GM19351 (cell line): ENCODE results near the gene ATP5MC3.
"Not testable (repeated sequence)": the region's sequence is repeated elsewhere in the genome, so short reads cannot be mapped to it uniquely, and the experiment has no call there.

Experiments used
- ATAC-seq: cut with Tn5 transposase; IDR thresholded peaks from one replicate; pipeline ENCODE4 v1.9.1; 2021; ENCODE audit warnings: mild to moderate bottlenecking, moderate library complexity; ENCODE audit not compliant: unreplicated experiment

ATP5MC3 gene

DNA sequence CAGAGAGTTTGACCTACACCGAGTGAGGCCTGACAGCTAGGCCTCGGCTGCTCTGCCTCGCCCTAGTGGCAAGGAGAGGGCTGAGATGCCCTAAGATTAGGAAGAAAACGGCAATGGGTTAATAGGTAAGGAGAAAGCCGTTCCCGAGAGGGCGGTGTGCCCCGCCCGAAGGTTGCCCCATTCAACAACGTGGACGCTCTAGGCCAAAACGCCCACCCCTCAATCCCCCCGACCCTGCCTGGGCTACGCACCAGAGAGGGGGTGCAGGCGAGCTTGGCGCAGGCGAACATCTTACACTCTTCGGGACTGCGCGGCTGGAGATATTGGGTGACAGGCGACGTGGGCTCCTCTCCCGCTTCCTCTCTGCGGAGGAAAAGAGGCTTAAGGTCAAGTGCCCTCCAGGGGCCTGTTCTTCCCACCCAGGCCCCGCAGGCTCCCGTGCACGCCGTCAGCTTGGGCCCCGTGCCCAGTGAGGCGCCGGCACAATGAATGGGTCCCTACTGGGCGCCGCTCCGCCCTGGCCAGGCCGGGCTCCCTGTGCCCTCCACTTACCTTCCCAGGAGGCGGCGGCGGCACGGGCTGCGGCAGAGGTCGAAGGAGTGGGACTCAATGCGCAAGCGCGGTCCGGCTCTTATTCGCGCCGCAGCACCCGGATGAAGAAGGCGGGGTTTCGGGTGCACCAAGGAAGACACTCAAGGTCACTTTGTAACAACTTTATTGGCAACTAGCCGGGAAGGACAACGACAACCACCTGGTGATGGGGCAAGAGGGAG, at the start of gene ATP5MC3:
Gene ATP5MC3 (minus strand): TSS at position 607 of the 773 bp plus-strand sequence. CDS start 317 bp downstream, at position 290.
- ATAC-seq = peak; percentile 85

DNA sequence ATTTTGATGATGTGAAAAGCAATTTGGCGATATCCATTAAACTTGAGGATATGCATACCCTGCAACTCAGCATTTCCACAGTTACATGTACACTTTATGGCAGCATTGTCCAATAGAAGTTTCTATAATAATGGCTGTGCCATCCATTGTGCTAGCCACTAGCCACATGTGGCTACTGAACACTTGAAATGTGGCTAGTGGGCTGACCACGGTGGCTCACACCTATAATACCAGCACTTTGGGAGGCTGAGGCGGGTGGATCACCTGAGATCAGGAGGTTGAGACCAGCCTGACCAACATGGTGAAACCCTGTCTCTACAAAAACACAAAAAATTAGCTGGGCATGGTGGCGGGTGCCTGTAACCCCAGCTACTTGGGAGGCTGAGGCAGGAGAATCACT, 47.1 kb upstream of the ATP5MC3 start:
- ATAC-seq = not testable (repeated sequence)

DNA sequence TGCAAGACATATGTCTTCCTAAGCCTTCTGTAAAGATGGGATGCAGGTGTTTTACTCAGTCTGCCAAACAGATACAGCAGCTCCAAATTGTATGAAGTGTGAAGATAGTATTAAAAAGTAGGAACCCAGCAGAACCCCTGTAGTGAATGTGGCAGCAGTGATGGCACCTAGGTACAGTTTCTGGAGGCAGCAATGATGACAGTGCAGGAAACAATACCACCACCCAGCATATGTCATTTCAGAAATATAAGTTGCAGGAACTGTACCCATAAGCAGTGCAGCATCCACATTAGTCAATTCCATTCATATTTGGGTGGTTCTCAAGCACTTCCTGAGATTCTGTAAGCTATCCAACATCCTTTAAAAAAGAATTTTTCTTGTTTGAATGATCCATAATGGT, 46.7 kb upstream of the ATP5MC3 start:
- ATAC-seq = no peak

DNA sequence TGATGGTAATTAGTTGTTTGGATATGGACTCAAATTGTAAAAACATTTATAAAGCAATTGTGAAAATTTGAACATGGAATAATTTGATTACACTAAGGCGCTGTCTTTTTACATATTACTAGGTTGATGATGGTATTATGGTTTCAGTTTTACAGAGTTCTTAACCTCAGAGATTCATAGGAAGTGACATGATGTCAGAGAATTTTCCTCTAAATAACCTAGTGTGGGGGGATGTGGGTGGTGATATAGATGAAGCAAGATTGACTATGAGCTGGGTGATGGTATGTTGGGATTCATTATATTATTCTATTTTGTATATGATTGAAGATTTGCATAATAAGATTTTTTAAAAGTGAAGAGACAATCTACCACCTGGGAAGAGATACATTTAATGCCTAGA, 45.9 kb upstream of the ATP5MC3 start:
- ATAC-seq = no peak

DNA sequence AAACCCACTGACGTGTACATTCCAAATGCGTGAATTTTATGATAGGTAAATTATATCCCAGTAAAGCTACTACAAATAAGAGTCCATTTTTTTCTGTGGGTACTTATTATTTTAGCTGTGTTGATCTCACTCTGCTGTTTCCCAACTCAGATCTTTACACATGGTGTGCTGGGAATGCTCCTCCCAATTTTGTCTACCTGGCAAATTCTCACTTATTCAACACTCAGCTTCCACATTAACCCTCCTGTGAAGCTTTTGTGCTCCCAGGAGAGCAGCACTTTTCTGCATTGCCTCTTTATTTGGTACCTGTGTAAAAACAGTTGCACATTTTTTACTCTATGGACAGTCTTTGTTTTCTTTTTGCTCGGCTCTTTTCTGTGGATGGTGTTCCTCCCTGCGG, 38.6 kb upstream of the ATP5MC3 start:
- ATAC-seq = no peak

DNA sequence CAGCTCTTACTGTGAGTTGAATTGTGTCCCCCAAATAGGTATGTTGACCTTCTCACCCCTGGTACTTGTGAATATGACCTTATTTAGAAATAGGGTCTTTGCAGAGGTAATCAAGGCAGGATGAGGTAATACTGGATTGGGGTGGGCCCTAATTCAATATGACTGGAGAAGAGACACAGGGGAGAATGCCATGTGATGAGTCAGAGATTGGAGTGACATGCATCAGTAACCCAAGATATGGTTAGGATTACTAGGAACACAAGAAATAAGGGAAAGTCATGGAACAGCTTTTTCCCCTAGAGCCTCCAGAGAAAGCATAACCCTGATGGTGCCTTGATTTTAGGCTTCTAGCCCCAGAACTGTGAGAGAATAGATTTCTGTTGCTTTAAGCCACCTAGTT, 37.0 kb upstream of the ATP5MC3 start:
- no peak for ATAC-seq

DNA sequence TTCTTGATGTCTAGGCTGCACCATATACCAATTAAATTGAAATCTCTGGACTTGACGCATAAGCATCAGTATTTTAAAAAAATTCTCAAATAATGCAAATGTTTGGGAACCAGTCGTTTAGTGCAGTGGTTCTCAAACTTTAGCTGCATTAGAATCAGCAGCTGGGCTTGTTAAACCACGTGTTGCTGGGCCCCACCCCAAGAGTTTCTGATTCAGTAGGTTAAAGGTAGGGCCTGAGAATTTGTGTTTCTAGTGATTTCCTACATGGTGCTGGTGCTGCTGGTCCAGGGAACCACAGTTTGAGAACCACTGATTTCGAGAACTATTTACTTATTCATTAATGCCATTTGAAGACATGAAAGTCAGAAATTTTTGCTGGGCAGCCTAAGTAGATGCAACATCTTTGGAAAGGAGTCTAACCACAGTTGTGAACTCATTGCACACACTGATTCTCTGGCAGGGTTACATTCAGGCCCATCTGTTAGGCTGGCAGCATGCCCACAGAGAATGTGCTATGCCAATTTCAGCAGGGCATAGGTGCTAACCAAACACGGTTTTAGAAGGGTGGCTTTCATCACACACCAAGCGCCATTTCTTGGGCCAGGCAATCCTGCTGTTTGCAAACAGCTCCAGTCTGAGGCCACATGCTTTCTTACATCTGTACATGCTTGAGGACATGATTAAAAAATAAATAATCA, 26.4 kb upstream of the ATP5MC3 start:
- ATAC-seq = no peak

DNA sequence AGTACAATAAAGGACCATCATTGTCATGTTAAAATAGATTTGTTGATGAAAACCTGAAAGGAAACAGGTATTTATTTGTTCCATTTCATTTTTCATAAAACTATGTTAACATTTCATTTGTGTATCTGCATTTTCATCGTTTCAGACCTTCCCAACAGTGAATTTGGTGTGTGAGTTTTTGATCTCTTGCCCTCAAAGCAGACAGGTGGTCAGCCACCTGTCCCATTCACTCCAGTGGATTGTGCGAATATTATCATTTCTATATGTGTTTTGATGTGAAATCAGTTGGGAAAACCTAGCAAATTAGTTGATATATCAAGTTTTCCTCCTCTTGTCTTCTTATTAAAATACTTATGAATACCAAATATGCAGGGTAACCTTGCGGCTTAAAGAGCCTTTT, 25.4 kb upstream of the ATP5MC3 start:
- ATAC-seq = no peak

DNA sequence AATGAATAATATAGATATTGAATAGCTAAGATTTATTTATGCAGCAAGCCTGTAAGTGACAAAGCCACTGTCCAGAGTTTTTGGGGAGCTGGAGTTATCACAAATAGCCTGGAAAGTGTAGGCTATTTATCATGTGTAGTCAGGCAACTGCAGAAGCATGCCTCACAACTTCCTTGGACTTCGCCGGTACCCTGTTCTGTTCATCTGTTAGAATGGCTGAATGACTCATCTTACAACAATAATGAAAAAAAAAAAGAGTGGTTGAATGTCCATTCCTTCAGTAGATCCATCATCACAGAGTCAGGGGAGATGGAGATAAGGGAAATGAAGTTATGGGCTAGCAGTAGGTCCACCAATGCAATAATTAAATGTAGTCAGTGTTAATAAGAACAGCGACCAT, 24.0 kb upstream of the ATP5MC3 start:
- ATAC-seq = no peak

DNA sequence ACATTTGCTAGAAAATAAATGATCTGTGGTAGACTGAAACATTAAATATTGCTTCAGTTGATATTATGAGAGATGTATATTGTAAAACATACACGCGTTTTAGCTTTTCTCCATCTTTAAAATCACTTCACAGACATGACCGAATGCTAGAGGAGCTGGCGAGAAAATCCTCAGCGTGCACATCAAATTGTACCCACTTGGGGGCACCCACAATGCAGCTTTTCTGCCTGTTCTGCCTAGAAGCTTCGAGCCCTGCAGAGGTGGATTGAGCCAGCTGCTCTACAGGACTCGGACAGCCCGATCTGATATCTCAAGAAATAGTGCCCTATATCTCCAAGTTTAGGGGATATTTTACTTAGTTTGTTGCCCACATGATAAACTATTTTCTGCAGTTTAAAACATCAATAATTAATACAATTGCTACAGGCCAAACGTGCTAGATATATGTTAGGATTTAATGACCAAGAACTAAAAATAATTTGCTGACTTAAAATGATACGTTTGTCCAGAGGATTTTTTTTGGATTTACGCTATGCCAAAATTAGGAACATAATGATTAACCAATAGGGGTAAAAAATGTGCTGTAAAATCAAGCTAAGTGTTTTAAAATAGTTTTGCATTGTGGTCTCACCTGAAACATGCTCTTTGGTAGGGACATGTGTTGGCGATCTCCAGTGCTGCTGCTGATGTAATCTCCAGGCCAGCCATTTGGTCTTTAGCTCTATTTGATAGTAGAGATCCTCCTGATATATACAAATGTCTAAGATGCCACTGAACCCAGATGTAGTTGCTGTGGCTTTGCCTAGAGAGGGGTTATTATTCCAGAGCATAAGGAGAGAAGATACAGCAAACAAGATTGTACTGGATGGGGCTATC, 22.3 kb upstream of the ATP5MC3 start:
- peak; percentile 91 for ATAC-seq

DNA sequence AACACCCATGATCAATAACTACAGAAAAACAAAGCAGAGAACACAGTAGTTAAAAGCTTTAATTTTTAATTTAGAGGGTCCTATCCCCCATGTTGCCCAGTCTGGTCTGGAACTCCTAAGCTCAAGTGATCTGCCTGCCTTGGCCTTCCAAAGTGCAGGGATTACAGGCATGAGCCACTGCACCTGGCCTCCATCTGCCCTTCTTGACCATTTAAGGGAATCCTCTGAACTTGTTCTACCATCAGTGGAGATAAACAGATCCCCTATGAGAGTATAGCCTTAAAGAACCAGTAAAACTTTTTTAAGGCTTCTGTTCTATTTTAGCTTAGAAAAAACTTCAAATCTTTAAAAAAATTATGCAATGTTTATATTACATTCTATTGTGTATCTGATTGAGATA, 13.5 kb upstream of the ATP5MC3 start:
- ATAC-seq = no peak

DNA sequence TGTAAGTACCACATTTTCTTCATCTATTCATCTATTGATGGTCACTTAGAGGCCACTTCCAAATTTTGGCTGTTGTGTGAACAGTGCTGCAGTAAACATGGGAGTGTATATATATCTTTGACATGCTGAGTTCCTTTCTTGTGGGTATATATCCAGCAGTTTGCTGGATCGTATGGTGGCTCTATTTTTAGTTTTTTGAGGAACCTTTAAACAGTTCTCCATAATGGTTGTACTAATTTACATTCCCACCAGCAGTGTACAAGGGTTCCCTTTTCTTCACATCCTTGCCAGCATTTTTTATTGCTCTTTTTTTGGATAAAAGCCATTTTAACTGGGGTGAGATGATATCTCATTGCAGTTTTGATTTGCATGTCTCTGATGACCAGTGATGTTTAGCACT, 7.3 kb upstream of the ATP5MC3 start:
- ATAC-seq = no peak

DNA sequence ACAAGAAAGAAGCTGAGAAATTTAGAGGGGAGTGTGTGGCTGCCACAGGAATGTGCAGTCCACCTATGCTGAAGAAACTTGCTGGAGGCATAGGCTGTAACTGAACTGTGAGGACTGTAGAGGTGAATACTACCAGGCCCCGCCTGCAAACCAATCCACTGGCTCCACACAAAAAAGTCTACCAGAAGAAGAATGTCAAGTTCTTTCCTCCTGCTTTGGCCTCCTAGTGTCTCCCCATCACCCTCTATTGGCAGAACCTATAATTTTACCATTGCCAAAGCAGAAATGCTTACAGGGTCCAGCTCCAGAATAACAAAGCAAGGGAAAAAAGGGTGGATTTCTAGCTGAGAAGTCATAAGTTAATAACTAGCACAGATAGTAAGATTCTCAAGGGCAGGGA, 5.9 kb upstream of the ATP5MC3 start:
- peak; percentile 75 for ATAC-seq

DNA sequence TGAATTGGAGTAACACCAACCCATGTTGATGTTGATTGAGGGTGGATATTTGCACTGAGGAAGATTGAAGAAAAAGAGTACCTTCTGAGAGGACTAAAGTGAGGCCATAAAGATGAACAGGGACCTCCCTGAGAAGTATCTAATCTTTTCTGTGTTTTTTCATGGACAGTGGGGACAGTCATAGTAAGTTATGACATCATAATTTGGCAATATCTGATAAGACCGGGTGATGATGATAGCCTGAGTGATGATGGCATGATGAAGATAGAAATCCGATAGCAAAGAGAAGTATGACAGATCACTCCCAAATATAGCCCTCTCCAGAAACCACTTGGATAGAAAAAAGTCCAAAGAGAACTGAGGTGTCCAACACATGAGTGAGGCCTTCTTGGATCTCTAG, 2.2 kb upstream of the ATP5MC3 start:
- no peak for ATAC-seq

DNA sequence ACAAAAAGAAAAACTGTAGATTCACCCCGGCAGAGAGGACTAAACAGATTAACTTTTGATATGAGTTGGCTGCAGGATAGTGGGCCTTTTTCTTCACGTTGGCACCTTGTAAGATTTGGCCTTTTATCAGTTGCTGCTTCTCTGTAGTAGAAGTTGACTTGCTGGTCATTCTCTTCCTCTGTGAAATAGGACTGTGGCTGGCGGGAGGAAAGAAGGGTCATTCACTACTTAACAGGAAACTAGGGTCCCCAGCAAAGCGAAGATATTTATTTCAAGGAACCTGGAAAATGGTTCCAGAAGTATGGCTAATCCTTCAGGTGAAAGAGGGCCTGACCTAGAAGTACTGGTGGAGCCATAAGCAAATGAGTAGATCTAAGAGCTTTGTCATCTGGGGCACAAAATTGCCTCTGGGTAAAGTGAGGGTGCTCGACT, 383 bp upstream of the ATP5MC3 start:
- ATAC-seq = peak; percentile 4

DNA sequence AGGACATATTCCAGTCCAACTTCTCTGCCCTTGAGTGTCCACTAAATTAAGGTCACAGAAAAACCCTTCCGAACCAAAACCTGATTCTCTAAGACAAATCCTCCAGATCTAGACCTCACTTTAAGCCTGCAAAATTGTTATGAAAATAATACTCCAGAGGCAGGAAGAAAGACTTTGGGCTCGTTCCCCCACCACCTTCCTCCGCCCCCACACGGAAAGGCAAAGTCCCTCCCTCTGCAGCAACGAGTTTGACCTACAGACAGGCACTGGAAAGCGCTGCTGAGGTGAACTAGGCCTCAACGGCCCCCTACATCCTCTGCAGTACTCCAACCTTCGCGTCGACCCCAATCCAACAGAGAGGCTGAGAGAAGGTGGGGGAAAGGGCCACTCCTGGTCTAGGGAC, 808 bp downstream of the ATP5MC3 start:
- ATAC-seq = peak; percentile 62

DNA sequence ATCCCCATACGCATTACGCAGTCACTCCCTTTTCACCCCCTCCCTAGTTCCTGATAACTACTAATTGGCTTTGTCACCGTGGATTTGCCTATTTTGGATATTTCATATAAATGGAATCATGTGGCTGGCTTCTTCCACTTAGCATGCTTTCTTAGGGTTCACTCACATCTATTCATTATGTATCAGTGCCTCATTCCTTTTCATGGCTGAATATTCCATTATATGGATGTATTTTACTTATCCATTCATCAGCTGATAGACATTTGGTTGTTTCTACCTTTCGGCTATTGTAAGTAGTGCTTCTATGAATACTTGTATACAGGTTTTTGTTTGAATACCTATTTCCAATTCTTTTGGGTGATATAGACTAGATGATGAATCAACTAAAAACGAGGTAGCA, 4.9 kb downstream of the ATP5MC3 start:
- no peak for ATAC-seq

DNA sequence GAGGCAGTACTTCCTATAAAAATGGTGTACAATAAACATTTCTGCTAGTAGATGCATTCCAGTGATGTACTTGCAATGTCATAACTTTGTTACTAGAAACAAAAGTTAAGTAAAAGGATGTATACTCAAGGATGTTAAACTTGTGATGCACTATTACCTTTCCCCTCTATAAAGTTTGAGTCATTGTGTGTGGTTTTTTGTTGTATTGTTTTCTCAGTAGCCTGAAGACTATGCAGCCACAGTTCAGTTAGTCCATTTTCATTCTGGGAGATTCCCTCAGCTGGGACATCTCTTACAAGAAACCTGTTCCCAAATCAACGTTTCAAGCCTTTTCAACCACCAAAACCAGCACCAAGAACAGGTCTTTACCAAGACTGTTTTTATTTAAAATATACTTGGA, 5.6 kb downstream of the ATP5MC3 start:
- ATAC-seq = no peak

DNA sequence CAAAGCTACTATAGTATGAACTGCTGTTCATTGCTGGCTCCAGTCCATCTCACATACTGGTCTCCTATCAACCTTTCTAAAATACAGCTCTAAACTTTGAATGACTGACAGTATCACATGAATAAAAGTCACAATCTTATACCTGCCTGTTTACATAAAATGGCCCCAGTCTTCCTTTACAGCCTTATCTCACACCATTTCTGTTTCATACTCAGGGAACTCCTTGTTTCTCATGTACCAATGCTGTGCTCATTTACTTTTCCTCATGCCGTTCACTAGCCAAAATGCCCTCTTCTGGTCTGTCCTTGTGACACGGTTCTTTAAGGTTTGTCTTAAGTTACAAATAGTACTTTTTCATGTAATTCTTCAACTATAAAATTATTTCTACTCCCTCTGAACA, 6.2 kb downstream of the ATP5MC3 start:
- no peak for ATAC-seq

DNA sequence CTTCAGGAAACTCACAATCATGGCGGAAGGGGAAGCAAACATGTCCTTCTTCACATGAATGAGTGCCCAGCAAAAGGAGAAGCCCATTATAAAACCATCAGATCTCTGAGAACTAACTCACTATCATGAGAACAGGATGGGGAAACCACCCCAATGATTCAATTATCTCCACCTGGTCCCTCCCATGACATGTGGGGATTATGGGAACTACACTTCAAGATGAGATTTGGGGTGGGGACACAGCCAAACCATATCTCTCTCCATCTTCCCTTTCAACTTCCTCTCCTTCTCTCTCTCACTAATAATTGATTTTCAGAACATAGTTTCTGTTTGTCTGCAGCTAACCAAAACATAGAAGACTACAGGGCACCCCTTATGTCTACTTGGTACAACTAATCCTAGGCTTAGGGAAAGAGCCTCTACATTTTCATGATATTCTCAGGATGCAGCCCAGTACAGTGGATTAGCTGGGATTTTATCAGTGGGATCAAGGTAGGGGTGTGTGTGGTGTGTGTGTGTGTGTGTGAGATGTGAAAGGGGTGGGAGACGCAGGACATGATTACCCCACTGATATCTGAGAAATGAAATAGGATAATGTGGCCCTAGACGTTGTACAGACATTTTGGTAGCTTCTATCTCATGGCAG, 10.7 kb downstream of the ATP5MC3 start:
- no peak for ATAC-seq

DNA sequence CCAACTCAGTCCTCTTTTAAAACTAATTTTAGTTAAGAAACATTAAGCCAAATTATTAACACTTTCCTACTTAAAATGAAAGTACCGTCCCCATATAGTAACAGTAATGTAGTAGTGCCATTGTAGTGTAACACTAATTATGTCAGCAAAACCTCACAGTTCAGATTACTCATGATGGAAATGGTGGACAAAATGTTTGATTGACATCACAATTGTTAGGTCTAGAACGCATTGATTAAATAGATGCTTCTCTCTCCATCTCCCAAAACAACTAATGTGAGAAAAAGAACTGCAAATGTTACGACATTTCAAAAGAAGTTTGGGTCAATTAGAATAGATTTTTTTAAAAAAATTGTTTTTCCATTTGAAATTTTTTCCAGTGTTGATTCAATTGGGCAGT, 12.3 kb downstream of the ATP5MC3 start:
- ATAC-seq = no peak
